HTERT RPE-1 (cell line): Measurements from ENCODE around the gene CCL16.
"Not testable (repeated sequence)": the region's sequence is repeated elsewhere in the genome, so short reads cannot be mapped to it uniquely, and the experiment has no call there.

Experiments
- in situ Hi-C: fragments of 300-500 bp; cut with MboI; formaldehyde crosslinking; loops from 4 replicates; pipeline ENCODE4 v1.14.3; 2020; ENCODE audit warnings: low sequenced_read_pairs

The CCL16 gene

GRCh38 chr17:35981246-35981645, at the start of gene CCL16:
CCL16 (minus strand) TSS chr17:35981497; CDS start chr17:35981420, 77 bp downstream.
- in situ Hi-C loops = no loop called here

GRCh38 chr17:36030956-36031355, 49.7 kb upstream of the CCL16 start:
- in situ Hi-C loops = no loop called here

- in situ Hi-C loops = no loop called here
Measured at GRCh38 chr17:36027761-36028160, 46.5 kb upstream of the CCL16 start.

- in situ Hi-C loops = no loop called here
Measured at GRCh38 chr17:36024106-36024869, 43.0 kb upstream of the CCL16 start.

GRCh38 chr17:36019423-36019822, 38.1 kb upstream of the CCL16 start:
- in situ Hi-C loops = no loop called here

GRCh38 chr17:36017799-36018198, 36.5 kb upstream of the CCL16 start, which contains the start of gene CCL23:
CCL23 (minus strand) TSS chr17:36017972; CDS start chr17:36017897, 75 bp downstream.
- in situ Hi-C loops = no loop called here

- in situ Hi-C loops = no loop called here
Measured at GRCh38 chr17:36016555-36016954, 35.3 kb upstream of the CCL16 start.

GRCh38 chr17:36015895-36016294, 34.6 kb upstream of the CCL16 start:
- in situ Hi-C loops = not testable (repeated sequence)

- in situ Hi-C loops = no loop called here
Measured at GRCh38 chr17:36014946-36015345, 33.6 kb upstream of the CCL16 start.

- in situ Hi-C loops = no loop called here
Measured at GRCh38 chr17:36011201-36011600, 29.9 kb upstream of the CCL16 start.

GRCh38 chr17:36008998-36009665, 27.8 kb upstream of the CCL16 start:
- in situ Hi-C loops = no loop called here

- in situ Hi-C loops = no loop called here
Measured at GRCh38 chr17:36004594-36005108, 23.4 kb upstream of the CCL16 start.

- in situ Hi-C loops = no loop called here
Measured at GRCh38 chr17:36002631-36003030, 21.3 kb upstream of the CCL16 start.

GRCh38 chr17:36001862-36002603, 20.7 kb upstream of the CCL16 start:
- in situ Hi-C loops = no loop called here

GRCh38 chr17:36001110-36001771, 19.9 kb upstream of the CCL16 start, which contains the start of gene CCL15:
CCL15 (minus strand) TSS chr17:36001553; CDS start chr17:36001492, 61 bp downstream.
- in situ Hi-C loops = no loop called here

GRCh38 chr17:36000732-36001109, 19.4 kb upstream of the CCL16 start:
- in situ Hi-C loops = no loop called here

GRCh38 chr17:35998756-35999155, 17.5 kb upstream of the CCL16 start:
- in situ Hi-C loops = no loop called here

GRCh38 chr17:35998018-35998545, 16.8 kb upstream of the CCL16 start:
- in situ Hi-C loops = no loop called here

- in situ Hi-C loops = not testable (repeated sequence)
Measured at GRCh38 chr17:35995346-35995745, 14.0 kb upstream of the CCL16 start.

GRCh38 chr17:35991075-35991474, 9.8 kb upstream of the CCL16 start:
- in situ Hi-C loops = no loop called here
